GM18517 (cell line): Measurements from ENCODE around the gene ALK.
A peak's percentile ranks its signal among the peaks of the same experiment; 100 is the strongest.

Source experiments
- ATAC-seq: cut with Tn5 transposase; IDR thresholded peaks from one replicate; pipeline ENCODE4 v1.9.1; 2021; ENCODE audit warnings: mild to moderate bottlenecking, moderate library complexity; ENCODE audit not compliant: unreplicated experiment

The ALK gene

DNA sequence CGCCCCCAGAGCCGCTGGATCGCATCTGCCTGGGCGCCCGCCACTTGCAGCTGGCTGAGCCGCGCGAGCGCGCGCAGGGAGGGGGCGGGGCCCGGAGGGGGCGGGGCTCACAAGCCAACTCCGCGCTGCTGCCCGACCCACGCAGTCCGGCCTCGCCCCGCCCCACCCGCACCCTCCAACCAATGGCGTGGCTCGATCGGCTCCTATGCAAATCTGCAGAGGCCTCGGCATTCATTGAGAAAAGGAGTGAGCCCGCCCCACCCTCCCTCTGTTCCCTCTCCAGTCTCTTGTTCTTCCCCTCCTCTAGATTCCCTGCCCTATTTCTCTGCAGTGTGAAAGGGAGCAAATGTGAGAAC, at the start of gene ALK:
ALK (minus strand) TSS at position 27 of the 356 bp plus-strand sequence. CDS start 927 bp downstream, outside the sequence.
- no peak for ATAC-seq

DNA sequence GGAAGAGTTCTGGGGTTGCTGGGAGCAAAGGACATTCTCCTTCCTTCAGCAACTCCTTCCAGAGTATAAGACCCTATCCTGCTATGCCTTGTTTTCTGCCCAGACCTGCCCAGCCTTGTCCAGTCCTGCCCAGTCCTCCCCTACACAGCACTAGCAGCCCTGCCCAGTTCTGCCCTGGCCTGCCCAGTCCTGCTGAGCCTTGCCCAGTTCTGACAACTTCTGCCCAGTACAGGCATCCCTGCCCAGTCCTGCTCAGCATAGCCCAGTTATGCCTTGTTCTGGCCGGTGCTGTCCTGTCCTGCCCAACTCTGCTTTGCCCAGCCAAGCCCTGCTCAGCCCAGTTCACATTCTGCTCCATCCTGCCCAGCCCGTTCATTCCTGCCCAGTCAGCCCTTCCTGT, 44.9 kb upstream of the ALK start:
- ATAC-seq = no peak

DNA sequence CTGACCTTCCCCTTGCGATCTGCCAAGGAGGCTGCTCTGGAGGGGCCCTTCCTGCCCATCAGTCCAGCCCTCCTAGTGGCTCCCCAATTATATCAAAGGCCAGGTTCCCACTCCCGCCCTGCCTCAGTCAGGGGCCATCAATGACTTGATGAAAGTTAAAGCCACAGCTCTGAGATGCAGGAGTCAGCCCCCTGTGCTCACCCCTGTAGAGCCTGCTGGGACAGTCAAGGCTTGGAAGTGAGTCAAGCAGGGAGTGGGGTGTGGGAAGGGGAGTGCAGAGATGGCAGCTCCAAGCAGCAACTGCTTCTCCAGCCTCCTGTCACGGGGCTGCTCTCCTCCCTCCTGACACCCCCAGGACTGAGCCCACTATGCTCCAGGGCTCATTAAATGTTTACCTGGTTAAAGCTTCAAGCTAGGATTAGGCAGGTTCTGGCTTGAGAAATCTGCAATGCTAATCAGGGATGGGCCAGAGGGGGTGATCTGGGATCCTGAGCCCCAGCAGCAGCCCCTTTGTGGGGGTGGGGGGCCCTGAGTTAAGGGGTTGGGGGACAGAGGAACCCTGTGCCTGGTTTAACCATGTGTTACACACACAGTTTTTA, 42.7 kb upstream of the ALK start:
- no peak for ATAC-seq

DNA sequence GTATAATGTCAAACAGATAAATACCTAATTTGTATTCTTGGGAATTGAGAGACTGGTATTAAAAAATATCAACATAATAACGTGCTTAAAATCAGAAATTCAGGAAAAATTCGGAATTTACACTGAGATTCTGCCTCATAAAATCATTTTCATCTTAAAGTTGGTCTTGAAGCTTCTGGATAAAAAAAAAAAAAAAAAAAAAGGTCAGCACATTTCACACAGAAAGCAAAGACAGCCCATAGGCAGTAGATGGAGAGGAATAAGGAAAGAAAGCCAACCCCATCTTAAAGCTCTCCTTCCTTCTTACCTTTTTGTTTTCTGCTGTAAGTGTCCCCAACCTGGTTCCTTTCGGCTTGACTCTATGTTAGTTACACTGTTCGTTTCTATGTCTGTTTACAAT, 41.5 kb upstream of the ALK start:
- ATAC-seq = no peak

DNA sequence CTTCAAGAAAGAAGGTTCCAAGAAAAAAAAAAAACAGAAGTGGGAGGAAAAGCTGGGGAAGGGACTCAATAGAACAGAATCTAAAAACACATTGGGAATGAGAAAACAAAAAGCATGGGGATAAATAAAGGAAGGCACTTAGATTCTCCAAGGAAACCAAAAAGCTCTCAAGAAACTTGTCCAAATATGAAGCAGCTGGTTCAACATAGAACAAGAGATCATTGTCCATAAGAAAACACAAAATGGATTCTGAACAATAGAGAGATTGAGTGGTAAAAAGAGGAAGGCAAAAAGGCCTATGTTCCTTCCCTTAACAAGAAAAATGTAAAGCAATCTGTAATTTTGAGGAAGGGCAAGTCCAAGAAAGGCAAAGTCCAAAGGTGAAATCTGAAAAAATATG, 32.9 kb upstream of the ALK start:
- ATAC-seq = no peak

DNA sequence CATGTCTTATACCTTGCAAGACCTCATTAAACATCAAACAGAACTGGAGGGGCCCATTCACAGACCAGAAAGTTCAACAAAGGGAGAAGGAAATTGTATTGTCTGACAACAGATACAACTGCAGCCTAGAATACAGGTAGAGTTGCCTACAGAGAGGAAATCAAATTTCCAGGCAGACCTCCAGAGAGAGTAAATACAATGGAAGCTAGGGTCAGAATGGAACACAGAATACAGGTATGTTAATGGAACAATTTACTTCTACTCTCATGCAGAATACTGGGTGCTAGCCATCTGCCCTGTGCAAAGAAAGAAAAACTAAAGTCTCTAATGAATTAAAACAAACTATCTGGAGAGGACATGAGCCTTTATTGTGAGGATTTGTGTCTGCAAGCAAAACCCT, 31.6 kb upstream of the ALK start:
- ATAC-seq = no peak

DNA sequence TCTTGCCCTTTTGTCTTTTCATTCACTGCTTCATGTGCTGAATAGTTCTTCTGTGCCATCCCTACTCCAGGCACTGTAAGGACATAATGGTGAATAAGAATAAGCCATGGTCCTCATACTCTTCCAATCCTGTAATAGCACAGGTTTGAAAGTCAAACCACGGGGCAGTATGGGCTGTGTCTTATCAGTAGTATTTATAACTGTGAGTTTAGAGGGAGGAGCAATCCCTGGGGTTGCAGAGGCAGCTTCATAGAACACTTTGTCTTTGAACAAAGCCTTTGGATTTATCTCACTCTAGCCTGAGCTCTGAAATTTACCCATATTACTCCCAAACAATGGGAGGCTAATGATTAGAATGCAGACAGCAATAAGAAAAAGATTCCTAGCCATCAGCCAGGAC, 30.2 kb upstream of the ALK start:
- no peak for ATAC-seq

DNA sequence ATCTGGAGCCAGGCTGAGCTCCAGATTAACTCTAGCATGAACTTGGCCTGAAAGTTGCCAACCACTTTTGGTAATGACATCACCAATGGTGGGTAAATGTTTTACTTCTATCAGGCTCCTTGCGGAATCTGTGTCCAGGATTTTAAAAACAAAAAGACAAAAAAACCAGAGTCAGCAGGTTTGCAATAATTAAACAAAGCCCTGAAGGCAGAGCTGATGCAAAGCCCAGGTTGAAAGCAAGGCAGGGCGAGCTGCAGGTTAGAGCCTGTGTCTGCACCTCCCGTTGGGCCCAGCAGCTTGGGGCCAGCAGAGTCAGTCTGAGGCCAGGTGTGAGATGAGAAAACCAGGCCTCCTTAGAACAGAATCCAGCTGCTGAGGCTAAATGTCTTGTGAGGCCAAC, 29.1 kb upstream of the ALK start:
- ATAC-seq = no peak

DNA sequence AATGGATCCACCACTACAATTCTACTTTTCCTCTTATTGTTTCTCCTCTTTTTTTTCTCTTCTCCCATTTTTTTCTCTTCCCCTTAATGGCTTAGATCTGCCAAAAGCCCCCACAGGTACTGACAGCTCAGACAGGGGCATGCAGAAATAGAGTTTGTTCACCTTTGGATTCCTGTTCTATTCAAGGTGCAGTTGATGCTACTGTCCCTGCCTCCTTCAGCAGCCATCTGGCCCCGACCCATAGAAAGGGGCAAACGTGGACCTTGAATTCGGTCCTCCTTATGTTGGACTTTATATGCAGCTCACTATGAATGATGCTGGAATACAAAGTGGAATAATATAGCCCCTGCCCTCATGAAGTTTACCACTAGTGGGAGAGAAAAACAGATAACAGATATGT, 27.7 kb upstream of the ALK start:
- no peak for ATAC-seq

DNA sequence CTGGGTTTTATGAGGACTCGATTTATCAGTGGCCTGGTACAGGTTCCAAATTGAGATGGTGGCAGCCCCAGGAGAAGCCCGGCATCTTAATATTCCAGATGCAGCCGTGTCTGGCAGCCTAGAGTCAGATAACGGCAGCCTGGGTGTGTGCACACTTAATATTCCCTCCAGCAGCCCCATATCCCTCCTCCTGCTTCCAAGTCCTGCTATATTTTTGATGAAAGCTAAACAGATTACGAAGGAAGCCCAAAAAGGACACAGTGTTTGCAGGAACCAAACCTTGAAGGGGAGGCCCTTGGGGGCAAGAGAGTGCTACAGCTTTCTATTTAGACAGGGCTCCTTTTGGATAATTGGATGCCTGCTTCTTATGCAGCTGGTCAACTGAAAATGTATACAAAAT, 25.1 kb upstream of the ALK start:
- no peak for ATAC-seq

DNA sequence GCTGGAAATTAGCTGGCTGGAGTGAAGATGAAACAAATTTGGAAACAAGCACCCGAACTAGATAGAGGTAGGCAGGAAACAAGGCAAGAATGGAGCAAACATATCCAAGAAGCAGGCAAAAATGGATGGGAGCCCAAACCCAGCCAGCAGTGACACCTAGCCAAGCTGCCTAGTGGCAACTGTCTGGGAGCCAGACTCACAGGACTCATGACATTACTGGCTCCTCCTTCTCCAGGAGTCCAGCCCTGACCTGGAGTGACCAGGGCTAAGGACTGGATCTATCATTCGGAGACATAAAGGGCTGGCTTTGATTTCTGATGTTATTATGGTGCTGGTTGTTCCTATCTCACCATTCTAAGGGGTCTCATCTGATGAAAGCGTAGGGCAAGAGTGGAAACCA, 21.3 kb upstream of the ALK start:
- no peak for ATAC-seq

DNA sequence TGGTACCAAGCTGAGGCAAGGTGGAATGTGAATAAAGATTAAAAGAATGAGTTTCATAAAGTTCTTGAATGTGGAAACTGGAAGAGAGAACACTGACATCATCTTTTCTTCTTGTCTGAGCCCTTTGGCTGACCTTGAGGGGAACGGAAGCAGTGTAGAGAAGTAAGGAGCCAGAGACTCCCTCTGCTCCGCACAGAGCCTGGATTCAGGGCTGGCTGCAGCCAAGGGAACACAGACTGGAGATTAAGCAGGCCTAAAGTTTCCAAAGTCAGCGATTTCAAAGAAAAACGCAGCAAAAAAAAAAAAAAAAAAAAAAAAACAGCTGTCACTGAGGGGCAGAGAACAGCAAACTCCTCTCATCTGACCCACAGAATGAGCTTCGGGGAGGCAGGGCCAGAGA, 19.3 kb upstream of the ALK start:
- ATAC-seq = no peak

DNA sequence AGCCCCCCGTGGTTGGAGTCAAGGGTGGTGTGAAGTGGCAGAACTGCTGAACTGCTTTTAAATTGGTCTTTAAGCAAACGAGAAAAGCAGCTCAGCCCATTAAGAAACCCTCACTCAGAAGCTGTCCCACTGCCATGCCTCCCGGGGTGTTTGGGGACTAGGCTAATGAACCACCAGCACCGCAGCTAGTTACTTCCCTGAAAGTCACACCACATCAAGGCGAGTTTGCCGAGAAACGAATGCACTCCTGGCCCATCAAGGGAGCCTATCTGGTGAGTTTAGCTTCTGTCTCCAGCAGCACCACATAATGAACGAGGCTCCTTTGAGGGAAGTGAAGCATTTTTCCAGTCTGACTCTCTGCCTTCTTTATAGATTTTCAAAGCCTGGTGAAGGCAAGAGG, 14.6 kb upstream of the ALK start:
- ATAC-seq = no peak

DNA sequence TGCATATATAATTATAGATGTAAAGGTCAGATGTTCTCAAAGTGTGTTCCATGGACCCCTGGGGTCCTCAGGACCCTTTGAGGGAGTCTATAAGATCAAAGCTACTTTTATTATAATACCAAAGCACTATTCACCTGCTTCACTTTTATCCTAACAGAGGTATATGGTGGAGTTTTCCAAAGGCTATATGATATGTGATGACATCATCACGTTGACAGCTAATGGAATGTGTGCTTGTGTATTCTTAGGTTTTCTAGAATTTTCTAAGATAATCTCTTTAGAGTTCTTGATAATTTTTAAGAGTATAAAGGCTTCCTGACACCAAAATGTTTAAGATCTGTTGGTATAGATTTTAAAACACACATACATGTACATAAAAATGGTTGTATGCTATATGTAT, 10.4 kb upstream of the ALK start:
- no peak for ATAC-seq

DNA sequence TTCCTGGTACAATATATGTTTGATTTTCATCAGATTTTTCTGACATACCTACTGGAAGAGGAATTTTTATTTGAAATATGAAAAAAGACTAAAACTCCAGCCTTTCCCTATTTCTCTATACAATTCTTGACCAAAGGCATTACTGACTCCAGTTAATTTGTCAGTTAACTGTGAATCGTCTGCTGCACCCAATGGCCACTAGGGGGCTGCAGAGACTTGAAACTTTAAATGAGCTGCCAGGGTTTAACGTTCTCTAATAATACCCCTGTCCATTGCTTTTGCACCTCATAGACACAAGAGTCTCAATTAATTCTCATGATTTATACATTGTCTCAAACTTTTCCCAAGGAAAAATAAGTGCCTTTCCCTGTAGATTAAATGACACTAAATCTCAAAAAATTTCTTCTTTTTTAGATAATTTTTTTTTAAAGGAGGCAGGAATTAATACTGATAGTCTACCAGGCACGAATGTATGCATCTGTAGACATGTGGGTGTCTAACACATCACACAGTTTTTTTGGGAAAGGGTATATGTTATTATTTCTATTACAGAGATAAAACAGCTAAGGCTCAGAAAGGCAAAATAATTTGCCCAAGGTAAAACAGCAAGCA, 1.8 kb upstream of the ALK start:
- ATAC-seq = peak; percentile 51

DNA sequence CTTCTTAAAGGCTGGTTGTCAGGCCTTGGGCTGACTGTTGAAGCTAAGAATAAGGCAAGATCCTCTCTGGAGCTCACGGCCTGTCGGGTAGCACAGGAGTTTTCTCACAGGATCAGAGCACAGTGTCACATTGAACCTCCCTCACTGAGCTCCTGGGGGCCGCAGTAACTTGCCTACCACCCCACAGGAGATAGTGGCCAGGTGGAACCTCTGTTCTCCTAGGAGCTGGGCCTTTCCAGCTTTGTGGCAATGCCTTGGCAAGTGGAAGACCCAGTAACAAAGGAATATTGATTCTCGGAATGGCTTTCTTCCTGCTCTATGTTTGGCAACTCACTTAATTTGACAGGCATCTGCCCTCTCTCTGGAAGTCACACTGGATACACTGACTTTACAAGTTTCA, 1.2 kb upstream of the ALK start:
- ATAC-seq = no peak

DNA sequence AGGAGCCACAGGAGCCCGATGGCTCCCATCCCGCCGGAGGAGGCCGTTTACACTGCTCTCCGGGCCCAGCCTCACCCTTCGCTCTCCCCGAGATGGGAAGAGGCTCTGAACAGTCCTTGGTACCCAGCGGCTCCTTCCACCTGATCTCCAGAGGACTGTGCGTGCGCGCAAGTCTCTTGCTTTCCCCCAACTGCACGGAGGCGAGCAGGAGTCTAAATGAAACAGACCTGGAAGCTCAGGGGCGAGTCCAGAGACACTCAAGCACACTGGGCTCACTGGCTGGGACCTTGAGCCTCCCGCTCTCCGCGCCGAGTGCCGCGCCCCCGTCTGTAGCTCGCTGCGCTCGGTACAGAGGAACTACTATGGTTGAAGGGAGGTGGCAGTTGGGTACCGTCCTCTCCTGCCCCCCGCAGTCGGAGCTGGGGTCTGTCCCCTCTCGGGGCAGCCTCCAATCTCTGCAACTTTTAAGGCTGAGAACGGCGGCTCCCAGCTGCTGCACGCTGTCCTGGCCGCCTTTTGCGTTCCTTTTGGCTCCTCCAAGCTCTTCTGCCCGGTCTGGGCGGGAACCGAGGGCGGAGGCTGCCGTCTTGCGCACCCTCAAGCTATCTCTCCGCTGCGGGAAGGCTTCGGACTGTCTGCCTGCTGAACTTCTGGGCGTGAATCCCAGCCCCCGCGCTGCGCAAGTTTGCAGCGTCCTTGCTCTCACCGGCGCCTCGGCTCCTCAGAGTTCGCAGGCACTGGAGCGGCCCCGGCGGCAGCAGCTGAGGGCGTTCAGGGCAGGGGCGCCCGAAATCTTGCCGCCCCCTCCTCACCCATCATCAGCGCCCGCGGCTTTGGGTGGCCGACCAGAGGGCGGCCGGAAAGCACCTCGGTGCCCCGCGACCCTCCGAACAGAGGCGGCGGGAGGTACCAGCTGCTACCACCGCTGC, 491 bp downstream of the ALK start:
- no peak for ATAC-seq

DNA sequence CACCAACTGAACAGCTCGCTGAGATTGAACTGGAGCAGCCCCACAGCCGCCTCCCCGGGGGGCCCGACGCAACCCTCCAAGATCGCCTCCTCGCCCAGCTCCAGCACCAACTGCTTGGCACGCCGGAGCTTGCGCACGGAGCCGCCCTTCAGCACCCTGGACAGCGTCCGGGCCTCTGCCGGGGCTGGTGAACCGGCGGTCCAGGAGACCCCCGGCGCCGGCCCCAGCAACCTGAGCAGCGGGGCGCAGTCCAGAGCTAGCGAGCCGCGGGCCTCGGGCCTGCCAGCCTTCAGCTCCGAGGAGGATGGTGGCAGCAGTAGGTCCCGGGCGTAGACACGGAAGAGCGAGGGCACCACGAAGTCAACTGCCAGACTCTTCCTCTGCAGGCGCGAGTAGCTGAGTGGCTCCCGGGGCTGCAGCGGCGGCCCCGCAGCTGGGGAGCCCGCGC, 1.2 kb downstream of the ALK start:
- ATAC-seq = no peak

DNA sequence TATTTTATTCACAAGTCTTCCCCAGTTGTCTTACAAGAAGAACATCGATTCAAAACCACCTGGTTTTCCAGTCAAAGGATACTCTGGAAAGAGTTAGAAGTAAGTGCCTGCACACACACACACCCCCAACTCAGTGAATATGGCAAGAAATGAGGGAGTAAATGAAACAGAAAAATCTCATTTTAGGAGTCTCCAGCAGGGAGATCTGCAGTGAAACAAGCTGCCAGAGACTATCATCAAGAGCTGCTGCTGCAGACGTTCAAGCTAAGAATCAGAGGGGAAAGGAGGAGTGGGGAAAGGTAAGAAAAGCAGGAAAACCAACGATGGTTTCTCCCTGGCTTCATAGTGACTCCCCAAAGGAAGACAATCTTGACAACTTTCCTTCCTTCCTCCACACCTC, 2.4 kb downstream of the ALK start:
- no peak for ATAC-seq

DNA sequence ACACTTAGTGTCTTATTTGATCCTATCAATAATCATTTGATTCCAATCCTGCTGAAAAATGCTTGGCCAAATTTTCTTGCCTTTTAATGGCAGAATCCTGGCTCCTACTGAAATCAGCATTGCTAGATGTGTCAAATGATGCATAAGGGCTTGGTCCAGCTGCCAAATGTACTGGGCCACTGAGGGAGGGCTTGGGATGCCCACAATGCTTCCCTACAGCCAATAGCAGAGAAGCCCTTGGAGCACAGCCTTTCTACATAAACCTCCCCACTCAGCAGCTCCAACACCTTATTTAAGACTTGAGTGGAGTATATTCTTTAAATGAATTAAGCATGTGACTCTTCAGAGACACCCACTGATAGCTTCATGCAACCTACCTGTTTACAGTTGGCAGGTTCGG, 3.6 kb downstream of the ALK start:
- no peak for ATAC-seq

DNA sequence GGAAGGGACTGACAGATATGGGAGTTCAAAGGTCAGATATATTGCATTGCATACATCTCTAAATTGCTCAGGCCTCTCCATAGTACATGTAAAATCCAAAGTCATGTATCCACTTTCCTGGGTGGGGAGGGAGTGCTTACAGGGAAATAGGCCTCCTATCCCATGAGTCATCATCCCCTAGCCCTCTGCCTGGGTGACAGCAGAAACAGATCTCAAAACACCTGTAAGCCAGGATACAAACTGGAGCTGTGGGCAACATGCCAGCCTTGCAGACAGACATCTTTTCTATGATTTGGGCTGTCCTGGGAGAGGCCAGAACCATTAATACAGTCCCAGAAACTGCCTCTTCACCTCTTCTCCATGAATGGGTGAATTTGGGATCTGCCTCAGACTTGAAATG, 4.8 kb downstream of the ALK start:
- no peak for ATAC-seq

DNA sequence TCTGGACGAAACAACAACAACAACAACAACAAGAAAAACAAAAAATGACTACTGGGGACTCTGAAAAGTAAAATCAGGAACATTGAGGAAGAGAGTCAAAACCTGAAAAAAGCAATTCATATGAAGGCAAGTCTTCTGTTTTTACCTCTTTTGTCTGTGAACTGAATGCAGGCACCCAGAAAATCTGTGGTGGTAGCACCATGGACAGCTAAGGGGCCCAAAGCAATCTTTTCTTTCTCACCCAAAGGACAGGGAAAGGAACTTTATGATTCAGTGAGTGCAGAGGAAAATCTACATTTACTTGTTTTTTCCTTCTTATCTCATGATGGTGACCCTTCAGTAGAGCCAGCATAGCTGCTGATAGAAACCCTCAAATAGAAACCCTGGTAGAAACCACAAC, 10.4 kb downstream of the ALK start:
- no peak for ATAC-seq
